Esophagus mucosa (tissue), 1 donor: Measurements from ENCODE around the gene RASL10B. TPM values are rescaled to one million over a fixed set of nuclear protein-coding genes. Genes with fewer than 3 reads are reported as not detected.

Source experiments
- ATAC-seq: fragments of 200-7000 bp; cut with Tn5 transposase; one replicate; pipeline ENCODE4 v1.9.1; 2020
- total RNA-seq: library from RNA; stranded (reverse); gene quantifications from one replicate; pipeline ENCODE4 v1.2.4, GENCODE V29; 2023
- donor health status: DM: yes; HTN: yes; CAD: no.

RASL10B gene
- total RNA-seq, 1 donor from 2014 or later, result 0.32 TPM

DNA sequence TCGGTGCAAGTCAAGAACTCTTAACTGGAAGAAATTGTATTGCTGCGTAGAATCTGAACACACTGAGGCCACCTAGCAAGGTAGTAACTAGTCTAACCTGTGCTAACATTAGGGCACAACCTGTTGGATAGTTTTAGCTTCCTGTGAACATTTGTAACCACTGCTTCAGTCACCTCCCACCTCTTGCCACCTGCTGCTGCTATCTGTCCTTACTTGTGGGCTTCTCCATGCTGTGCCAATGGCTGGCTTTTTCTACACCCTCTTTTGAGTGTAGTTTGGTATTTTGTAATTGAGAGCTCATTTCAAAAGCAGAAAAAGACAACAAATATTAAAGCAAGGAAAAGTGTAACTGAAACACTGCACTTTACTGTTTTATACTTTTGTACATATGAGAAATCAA, 7.7 kb upstream of the RASL10B start:
- no peak for ATAC-seq

DNA sequence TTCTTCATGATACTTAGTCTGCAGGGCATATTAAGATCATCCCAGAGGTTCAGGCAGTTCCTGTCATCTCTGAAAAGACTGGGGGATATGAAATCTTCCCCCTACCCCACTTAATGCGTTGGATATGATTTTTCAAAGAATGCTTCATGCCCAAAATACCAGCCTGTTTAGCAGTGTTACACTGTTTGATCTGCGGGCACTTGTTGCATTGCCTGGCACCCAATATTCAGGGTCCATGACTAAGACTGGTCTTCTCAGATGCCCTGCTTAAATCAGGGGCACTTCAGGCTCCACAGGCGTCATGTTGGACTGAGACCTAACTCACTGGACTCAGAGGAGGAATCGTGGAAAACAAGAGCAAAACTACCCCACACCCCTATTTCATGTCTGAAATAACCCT, 6.4 kb upstream of the RASL10B start:
- no peak for ATAC-seq

DNA sequence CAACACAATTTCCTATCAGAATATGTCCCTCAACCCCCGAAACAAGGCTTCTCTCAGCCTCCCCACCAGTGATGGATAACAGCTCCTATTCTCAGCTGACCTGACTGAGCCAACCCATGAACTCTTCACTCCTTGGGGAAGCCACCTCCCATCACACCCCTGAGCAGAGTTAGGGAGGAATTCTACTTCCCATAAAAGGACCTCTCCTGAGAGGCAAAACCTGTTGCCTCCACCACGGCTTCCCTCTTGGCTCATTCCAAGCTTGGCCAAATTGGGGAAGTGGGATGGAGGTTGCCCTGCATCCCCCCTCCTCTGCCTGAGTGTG, 5.7 kb upstream of the RASL10B start:
- ATAC-seq, result no peak

DNA sequence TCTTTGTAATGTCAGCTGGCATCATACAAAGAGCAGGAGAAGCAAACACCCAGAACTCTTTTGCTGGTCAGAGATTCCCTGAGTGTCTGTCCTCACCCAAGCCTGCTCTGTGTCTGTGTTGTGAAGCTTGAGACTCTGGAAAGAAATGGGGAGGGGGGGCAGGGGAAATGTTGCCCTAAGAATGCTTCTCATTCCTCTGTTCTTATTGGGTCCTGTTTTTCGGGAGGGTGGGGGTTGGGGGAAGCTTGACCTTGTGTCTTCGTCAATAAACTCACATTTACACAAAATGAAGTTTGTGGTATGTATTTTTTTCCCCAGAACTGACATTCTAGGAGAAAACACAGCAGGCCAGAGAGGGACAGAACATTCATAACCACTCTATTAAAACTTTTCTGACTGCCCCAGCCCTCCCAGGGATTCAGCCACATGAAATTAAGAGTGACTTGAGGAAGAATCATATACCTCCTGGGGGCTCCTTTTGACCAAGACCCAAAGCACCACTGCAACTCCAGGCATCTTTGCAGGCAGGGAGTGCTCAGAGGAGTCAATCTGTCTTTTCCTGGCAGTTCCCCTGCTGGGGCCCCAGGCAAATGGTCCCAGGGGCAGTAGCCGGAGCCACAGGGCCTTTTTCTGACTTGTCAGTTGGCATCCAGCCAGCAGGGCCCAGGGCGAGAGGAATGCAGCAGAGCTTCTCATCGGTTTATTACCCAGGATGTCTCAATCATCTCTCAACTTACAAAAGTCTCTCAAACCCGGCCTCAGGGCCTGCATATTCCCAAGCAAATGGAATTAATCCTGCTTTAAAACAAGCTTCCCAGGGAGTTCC, 5.1 kb upstream of the RASL10B start:
- ATAC-seq, result no peak

DNA sequence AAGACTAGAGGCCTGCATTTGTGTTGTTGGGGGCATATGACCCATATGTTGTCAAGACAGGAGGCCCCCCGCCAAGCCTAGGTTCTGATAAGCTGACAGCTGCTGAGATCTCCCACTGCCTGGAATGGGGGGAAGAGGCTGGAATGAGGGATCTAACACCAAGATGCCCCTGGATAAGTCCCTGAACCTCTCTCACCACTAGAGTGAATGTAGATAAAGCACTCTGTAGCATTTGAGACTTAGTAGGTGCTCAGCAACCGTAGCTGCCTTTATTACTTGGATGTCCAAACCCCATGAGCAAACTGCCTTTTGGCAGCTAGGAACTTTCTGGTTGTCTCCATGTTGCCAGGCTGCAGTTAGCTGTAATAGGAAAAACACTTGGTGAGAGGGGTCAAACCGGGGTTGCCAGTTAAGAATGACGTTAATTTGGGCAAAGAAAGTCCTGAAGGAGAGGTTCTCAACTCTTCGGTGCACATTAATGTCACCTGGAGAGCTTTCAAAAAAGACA, 4.4 kb upstream of the RASL10B start:
- ATAC-seq, result no peak

DNA sequence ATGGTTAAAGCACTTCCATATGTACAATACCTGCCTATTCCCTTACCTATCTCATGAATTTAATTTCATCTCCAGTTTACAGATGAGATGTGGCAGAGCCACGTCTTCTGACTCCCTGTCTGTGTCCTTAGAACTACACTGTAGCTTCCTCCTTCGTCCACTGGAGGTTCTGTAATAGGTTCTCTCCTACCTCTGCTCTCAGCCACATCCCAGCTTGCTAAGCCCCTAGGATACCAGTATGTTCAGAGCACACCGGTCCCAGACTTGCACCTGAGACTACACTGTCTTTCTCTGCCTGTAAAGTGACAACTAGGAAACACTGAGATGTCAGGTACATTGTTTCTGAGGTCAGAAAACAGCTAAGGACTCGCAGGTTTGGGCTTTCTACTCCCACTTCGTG, 3.8 kb upstream of the RASL10B start:
- ATAC-seq, result no peak

DNA sequence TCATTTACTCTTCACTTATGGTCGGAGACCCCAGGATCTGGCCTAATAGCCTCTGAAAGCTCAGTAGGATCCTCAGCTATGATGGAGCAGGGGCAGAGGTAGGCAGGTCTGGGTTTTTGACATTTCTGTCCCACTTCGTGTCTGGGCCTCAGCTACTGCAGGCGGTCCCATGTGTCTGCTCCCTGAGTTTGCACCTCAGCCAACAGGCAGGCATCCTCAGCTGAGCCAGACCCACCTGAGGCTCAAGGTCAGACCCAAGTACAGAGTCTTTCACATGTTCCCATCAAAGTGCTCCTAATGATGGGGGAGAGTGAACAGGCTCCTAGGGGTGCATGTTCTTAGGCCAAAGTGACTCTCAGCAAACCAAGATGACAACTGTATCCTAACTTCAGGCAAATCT, 2.9 kb upstream of the RASL10B start:
- no peak for ATAC-seq

DNA sequence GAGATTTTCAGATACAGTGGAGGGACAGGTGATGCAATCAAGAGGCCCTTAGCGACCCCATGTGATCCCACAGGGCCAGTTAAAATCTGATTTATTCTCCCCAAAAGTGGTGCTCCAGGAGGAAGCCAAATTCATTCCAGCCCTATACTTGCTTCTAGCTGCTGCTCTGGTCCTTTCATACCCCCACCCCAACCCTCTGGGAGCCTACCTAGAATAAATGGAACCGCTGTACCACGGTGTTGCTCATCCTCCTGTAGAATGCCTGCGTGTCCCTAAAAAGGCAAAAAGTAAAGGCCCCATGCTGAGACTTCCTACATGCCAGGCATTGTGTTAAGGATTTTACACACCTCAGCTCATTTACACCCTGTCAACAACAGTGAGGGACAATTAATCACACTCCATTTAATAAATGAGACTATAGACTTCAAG, 2.0 kb upstream of the RASL10B start:
- no peak for ATAC-seq

DNA sequence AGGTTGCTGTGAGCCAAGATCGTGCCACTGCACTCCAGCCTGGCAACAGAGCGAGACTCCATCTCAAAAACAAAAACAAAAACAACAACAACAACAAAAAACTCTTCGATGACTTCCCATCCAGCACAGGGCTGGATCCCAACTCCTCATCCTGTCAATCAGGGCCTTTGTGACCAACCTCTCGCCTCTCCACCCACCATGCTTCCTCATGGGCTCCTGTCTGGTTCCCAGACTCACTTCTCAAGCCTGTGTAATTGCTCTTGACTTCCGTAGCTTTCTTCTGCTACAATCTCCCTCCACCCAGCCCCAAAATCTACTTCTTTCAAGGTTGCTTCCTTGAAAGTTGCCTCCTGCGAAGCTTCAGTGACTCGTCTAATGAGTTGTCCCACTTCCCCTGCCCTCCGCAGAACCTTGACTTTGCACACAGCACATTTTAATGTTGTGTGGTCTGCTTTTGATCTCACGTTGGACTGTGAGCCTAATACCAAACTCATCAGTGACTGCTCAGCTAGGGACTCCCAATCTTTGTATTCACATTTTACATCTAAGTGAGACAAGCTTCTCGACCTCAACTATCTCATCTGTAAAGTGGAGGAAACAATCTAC, 936 bp upstream of the RASL10B start:
- no peak for ATAC-seq

DNA sequence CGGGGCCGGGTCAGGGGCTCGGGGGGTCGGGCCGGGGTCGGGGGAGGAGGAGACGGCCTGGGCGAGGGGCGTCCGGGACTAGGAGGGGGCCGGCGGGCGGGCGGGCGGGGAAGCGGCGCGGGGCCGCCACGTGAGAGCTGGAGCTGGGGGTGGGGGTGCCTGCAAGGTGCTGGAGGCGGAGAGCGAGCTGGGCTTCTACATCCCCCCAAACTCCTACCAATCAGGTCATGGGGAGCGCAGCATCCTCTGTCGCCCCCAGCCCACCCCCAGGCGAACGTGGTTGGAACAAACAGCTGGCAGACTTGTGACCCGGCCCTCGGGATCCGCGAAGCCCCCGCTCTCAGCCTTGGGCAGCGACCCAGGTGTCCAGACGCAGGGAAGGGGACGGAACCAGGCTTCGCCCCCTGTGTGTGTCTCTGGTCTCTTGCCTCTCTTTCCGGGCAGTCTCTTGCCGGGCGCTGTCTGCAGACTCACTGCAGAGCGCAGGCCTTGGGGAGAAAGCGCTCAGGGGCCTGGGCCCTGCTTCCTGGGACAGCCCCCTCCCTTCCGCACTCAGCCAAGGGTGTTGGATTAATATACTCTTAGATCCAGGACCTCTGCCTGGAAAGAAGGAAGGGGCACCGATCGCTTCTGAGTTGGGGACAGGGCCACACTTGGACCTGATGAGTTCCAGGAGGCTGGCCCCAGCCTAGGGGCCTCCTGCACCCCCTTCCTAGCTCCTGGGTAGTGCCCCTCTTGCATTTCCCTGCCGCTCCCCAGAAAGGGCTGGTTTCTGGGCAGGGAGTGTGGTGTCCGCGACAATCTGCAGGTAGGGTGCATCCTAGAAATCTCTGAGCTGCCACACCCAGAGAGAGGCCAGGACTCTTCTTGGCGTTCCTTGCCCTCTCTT, 722 bp downstream of the RASL10B start:
- ATAC-seq, result no peak

DNA sequence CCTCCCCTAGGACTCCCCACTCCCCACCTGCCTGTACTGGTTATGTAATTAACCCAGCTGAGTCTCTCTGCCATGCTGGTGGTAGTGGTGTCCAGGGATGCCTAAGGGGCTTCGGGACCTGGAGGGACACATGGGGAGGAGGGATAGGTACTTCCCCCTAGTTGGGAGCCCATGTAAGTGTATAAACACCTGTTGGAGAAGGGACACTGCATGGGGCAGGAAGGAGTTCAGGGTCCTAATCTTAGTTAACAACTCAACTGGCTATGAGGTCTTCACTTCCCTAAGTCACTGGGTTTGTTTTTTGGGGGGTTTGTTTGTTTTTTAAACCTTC, 1.3 kb downstream of the RASL10B start:
- no peak for ATAC-seq

DNA sequence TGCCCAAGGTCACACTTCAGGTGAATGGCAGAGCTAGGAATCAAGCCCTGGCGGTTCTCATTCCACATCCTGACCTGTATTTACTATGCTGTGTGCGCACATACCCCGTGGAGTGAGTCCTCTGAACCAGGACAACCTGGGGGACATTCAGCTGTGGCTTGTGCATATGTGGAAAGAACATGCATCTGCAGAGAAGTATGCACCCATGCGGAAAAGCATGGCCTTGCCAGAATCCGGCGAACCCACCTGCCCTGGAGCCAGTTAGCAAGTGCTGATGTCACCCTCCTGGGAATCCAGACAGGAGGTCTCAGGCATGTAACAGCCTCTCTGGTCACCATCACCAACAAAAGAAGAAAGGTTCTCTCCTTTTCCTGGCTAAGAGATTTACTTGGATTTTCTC, 1.9 kb downstream of the RASL10B start:
- ATAC-seq, result no peak

DNA sequence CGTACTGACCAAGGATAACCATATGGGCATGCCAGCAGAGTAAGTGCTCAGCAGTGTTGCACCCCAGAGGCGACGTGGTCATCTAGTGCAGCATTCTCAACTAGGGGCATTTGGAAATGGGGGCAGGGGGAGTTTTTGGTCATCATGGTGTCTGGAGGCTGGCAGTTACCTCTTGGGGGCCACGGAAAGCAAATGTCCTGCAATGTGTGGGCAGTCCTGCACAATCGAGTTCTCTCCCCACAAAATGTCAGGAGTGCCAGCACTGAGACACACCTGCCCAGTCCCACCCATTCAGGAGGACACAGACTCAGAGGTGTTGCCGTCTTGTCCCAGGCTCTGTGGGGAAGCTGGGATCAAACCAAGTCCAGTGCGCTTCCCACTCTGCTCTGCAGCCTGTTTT, 3.0 kb downstream of the RASL10B start:
- ATAC-seq, result no peak

DNA sequence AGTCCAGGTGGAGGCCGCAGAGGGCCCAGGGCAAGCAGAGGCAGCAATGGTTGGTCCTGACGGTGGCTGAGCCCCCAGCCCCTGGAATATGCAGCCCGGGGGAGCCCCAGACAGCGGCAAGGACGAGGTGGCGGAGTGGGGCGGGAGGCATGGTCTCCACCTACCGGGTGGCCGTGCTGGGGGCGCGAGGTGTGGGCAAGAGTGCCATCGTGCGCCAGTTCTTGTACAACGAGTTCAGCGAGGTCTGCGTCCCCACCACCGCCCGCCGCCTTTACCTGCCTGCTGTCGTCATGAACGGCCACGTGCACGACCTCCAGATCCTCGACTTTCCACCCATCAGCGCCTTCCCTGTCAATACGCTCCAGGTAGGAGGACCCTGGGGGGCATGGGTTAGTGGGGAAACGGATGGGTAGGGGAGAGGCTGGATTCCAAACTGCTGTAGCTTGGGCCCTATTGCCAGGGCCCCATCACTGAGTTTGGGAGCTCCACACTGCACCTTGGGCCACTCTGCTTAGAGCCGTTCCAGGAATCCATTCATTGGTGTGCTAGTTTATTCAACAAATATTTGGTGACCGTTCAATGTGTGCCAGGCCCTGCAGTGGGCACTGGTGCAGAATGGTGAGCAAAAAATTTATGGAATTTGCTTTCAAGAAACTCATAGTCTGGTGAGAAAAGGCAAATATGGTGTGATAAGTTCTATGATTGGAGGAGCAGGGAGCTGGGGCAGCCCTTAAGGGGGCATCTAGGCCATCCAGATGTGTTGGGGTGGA, 3.8 kb downstream of the RASL10B start:
- no peak for ATAC-seq

DNA sequence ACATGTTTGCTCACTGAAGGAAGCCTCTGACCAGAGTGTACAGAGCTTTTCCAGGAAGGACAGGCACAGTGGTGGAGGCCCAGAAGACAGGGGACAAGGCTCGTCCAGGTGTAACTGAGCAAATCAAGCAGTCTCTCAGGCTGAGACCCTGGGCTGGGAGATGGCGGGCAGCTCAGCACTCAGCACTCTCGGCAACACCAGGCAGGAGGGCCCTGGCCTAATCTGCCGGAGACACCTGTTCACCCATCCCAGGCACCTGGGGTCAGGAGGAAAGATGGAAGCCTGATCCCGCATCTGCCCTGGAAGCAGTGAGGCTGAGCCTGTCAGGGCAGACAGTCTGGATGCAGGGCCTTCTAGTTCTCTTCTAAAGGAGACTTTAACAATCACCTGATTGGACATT, 4.8 kb downstream of the RASL10B start:
- no peak for ATAC-seq

DNA sequence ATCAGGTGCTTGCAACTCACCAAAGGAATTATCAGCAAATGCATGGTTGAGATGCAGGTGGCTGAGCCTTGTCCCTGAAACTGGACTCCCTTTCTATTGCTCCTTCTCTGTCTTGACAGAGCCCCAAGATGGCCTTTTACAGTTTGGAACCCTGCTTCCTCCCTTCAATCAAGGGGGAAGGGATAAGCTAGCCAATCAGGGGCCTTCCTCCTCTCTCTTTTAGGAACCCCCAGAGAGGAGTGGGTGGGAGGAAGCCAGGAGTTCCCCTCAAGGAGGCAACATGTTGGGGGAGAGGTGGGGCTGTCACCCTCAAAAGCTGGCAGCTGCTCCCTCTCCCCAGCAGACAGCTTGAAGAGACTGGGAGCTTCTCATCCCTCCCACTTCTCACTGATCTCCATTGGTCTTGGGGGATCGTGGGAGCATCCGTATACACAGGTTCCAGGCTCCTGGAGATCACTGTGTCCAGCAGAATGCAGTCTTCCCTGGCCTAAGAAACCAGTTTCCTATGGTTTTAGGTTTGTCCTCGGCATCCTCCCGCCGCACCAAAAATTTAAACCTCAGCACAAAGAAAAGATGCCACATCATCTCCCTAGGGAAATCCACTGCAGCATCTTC, 7.2 kb downstream of the RASL10B start:
- no peak for ATAC-seq

DNA sequence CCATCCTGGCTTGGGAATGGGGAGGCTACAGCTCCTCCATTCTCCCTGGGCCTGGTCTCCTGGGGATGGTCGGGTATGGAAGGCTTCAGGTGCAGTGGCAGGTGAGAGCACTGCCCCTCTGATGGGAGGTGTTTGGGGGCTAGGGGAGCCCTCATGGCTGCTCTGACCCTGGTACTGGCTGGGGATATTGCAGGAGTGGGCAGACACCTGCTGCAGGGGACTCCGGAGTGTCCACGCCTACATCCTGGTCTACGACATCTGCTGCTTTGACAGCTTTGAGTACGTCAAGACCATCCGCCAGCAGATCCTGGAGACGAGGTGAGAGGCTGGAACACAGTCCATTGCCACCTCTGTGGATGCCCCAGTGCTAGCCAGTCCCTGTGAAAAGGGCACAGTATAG, 8.8 kb downstream of the RASL10B start:
- ATAC-seq, result no peak

DNA sequence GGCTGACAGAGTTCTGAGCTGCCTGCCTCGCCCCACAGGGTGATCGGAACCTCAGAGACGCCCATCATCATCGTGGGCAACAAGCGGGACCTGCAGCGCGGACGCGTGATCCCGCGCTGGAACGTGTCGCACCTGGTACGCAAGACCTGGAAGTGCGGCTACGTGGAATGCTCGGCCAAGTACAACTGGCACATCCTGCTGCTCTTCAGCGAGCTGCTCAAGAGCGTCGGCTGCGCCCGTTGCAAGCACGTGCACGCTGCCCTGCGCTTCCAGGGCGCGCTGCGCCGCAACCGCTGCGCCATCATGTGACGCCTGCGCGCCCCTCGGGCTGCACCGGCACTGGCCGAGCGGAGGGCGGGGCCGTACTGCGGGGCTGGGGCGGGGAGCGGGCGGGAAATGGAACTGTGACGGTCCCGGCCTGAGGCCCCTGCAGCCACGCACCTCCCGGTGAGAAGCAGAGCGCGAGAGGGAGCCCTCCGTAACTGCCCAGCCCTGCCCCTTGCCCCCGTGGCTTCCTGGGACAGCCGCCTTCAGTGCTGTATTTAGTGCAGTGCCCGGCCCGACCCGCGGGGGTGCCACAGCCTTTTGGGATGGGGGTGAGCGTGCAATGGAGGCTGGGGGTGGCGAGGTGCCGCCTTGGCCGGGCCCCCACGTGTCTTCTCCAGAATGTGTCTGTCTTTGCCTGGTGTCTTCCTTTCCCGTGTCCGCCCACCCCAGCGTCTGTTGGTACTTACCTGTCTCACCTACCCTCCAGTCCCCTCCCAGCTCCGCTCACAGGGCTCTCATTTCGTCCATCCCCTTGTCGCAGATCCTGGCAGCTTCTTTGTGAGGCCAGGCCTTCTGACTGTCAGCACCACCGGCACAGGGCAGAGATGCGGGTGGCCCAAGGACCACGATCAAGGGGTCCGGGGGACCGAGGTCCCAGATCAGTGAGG, 9.8 kb downstream of the RASL10B start:
- ATAC-seq, result peak; percentile 19

DNA sequence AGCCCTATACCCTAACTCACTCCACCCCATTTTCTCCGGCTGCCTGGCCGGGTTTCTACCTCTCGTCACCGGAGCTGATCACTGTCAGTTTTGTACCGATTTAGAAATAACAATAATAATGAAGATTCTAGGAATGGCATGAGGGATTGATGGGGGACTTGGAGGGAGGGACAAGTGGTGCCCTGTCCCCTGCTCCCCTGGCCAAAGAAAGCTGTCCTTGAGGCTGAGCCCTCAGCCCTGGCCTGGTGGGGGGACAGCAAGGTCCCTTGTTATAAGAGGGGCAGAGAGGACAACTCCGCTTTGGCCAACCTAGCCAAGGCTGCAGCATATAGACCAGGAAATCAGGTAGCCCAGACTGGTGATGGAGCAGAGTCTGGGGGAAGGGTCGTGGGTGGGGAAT, 11.1 kb downstream of the RASL10B start:
- ATAC-seq, result no peak

DNA sequence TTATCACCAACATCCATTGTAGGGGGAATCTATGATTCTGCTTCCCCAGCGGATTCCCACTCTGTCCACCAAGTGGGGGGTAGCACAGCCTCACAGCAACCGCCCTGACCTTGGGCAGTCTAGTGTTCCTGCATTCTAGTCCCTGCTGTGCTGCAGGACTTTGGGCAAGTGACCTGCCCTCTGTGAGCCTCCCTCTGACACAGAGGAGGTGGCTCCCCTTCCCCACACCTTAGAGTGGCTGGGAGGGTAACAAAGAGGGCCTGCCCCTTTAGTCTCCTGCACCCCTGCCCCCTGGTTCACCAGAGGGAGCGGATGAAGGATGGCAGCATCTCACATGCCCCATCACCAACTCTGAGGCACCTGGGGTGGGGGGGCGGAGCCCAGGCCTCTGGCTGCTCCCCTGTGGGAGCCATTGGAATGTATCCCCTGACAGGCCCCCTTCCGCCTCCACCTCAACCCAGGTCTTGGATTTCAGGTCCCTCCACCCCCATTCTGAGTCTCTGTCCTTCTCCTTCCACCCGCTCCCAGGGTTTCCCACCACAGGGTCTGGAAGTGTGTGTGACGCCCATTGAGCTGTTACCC, 11.5 kb downstream of the RASL10B start:
- ATAC-seq, result no peak
